NCI-H1930 (cell line): ENCODE measurements around the gene SLC16A4.
"Not testable (repeated sequence)": the region's sequence is repeated elsewhere in the genome, so short reads cannot be mapped to it uniquely, and the experiment has no call there.

Experiments used
- DNase-seq, 2 experiments: peaks; one replicate each; lab custom pipeline; 2025; lab: John Stamatoyannopoulos, UW

The SLC16A4 gene

DNA sequence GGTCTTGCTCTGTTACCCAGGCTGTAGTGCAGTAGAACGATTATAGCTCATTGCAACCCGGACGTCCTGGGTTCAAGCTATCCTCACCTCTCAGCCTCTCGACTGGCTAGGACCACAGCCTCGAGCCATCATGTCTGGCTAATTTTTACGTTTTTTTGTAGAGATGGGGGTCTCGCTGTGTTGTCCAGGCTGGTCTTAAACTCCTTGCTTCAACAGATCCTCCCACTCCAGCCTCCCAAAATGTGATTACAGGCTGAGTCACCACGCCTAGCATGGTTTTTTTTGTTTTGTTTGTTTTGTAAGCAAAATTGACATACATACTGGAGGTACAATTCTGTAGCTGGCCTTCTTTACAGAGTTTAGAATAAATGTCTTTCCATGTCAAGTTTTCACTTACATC lies 17.7 kb upstream of the SLC16A4 start:
- DNase-seq: no peak

DNA sequence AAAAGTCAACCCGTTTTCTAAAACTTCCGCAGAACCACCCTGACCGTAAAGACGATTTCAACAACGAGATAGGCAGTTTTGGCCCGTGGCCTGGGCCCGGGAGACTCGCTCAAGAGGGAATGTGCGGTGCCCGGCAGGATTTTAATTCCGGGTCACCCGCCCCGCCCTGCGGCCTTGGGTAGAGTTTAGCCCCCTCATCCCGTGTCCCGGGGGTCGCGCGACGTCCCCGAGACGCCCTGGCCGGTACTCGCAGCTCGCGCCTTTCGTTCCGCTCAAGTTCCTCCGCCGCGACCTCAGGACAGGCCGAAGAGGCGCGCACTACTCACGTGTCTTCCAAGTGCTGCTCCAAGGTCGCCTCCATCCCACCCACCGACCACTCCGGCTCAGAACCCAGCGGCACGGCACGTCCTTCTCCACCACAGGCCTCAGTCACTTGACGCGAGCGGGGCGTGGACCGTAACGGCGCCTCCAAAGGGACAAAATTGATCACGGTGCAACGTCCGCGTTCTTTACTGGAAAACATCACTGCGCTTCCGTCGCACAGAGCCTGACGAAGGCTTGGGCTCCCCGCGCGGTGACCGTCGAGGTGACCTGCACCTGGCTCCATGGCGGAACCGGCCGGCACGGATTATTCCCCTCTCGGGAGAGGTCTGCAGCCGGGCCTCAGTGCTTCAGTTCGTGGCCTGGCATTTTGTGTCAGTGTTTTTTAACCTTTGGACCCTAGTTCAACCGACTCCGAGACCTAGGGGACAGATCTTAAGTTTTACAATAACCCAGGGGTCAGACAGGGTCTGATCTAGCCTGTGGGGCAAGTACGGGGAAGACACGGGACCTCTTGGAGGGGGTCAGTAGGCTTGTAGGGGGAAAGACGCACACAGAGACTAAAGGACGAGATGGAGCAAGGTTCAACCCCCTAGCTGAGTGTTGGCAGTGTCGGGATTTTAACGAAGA lies 16.7 kb upstream of the SLC16A4 start, which contains the start of gene LAMTOR5:
Gene LAMTOR5, minus strand, starts transcription at position 435 of the 951 bp plus-strand sequence. Its CDS starts 74 bp downstream, at position 361.
- DNase-seq: peak; percentile 90

DNA sequence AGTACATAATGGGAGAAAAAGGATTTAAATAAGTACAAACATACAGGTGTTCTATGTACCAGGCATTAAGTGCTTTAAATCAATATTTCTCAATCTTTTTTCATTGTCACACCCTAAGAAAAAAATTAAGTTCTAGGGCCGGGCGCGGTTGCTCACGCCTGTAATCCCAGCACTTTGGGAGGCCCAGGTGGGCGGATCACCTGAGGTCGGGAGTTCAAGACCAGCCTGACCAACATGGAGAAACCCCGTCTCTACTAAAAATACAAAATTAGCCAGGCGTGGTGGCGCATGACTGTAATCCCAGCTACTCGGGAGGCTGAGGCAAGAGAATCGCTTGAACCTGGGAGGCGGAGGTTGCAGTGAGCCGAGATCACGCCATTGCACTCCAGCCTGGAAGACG lies 15.6 kb upstream of the SLC16A4 start:
- DNase-seq: not testable (repeated sequence)

DNA sequence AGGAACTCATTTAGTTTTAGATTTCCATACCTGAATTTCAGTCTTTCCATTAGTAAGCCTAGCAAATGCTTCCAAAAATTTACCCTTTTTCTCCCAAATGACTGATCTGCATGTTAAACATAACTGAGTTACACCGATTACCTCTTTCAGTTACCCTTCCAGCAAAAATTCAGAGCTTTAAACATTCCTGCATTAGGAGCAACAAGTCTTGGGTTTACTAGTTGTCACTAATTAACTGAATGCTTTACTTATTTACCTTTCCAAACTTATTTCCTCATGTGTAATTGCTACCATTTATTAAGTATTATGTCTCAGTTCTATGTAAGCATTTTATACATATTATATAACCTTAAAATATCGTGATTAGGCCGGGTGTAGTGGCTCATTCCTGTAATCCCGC lies 13.6 kb upstream of the SLC16A4 start:
- DNase-seq: no peak

DNA sequence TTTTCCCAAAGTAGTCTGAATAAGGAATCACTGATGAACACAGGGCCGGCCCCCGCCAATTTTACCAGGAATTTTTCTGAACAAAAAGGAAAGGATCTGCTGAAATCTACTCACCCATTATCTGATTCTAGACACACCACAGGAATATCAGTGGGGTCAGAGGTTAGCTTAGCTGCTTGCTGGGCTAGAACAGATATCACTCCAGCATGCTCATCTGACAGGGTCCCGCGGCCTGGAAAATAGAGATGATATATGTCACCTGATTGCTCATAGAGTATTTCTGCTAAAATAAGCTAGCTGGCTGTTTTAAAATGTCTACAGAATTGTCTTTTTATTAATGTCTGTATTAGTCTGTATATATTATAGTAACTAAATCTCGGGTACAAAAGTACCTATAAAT lies 13.0 kb upstream of the SLC16A4 start:
- no peak for DNase-seq

DNA sequence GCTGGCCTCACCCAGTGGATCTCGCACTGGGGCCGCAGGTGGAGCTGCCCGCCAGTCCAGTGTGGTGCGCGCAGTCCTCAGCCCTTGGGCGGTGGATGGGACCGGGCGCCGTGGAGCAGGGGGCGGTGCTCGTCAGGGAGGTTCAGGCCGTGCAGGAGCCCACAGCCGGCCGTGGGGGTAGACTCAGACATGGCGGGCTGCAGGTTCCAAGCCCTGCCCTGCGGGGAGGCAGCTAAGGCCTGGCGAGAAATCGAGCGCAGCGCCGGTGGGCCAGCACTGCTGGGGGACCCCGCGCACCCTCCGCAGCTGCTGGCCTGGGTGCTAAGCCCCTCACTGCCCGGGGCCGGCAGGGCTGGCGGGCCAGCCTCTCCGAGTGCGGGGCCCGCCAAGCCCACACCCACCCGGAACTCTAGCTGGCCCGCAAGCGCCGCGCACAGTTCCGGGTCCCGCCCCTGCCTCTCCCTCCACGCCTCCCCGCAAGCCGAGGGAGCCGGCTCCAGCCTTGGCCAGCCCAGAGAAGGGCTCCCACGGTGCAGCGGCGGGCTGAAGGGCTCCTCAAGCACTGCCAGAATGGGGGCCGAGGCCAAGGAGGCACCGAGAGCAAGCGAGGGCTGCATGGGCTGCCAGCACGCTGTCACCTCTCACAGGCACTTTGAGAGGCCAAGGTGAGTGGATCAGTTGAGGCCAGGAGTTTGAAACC lies 5.6 kb upstream of the SLC16A4 start:
- DNase-seq: not testable (repeated sequence)

DNA sequence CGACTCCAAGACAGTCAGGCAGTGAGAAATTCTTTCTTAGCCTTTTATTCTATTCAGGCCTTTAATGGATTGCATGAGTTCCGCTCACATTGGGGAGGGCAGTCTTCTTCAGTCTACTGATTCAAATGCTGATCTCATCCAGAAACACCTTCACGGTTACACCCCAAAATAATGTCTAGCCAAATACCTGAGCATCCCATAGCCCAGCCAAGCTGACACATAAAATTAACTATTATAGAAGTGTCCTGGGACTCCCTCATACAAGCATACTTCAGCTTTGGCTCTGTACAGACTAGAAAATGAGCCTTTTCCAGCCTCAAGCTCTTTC lies 3.6 kb upstream of the SLC16A4 start:
- no peak for DNase-seq

DNA sequence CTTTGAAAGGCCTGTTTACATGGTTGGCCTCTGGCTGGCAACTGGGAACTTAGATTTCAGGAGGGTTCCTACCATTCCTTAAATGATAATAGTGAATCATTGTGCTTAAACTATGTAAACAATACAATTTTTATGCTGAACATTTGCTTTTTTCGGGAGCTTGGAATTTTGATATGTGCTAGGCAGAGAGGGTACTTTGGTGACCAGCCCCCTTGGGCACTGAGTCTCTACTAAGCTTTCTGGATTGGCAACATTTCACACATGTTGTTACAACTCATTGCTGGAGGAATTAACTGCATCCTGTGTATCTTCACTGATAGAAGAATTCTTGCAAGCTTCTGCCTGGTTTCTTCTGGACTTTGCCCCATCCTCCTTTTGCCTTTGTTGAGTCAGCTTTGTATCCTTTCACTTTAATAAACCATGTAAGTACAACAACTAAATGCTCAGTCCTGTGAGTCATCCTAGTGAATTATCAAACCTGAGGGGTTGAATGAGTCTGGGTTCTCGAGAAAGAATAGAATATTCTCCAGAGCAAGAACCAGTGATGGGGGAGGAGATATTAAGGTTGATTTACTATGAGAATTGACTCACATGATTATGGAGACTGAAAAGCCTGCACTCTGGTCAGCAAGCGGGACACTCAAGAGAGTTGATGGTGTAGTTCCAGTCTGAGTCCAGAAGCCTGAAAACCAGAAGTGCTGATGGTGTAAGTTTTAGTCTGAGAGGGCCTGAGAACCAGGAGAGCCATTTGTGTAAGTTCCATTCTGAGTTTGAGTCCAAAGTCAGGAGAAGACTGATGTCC lies 3.1 kb upstream of the SLC16A4 start:
- no peak for DNase-seq

DNA sequence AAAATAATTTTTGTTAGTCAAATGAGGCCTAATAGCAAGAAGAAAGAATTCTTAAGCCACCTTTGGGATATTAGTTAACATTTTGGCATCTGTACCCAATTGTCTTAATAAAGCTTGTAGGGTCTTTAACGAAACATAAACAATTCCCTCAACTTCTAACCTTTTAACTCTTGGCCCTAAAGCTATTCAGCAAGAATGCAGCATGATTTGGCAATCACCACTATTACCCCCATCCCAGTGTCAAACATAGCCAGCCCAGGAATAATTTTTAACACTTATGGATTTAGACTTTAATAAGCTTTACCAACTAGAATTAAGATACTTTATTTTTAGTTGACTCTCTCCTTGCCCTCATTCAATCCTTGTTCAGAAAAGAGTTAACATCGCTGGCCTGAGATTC lies 2.5 kb upstream of the SLC16A4 start:
- DNase-seq: no peak

DNA sequence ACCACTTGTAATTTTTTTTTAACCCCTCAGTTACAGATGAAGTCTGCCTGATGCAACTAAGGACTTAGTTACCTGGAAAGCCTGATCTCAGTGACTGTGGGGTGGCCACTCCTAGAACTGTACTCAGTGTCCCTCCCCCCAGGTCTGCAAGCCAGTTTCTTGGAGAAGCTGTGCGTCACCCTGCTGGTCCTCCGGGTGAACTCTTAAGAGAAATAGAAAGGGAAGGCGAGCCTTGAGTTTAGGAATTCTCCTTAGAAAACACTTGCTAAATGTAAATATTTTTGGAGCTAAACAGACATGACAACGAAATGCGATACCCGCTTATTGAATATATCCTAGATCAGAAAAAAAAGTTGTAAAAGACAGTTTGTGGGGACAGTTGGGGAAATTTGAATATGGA lies 730 bp downstream of the SLC16A4 start:
- DNase-seq: no peak

DNA sequence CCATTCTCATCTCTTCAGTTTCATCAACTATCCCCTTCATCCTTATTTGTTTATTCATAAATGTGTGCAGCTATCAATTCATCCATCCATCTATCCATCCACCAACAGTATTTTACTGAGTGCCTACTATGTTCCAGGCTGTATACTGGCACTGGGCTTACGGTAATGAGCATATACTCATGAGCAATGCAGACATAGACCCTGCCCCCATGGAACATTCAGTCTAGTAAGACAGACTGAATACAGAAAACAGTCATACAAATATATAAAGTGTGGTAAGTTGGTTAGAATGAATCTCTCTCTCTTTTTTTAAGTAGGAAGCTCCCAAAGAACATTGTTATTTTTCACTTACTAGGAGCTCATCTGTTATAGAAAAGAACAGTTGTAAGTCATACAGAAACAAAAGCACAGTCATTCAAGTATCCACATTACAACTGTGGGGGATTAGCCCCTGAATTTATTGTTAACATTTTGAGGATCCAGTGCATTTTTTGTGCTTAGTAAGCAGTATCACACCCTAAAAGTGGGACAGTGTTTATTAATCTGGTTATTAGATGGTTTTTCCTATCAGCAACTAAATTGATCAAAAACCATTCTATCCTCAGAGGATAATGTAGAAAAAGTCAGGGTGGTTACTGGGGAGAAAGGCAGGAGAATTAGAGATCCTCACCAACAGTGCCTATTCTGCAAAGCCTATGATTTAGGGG lies 3.6 kb downstream of the SLC16A4 start:
- no peak for DNase-seq

DNA sequence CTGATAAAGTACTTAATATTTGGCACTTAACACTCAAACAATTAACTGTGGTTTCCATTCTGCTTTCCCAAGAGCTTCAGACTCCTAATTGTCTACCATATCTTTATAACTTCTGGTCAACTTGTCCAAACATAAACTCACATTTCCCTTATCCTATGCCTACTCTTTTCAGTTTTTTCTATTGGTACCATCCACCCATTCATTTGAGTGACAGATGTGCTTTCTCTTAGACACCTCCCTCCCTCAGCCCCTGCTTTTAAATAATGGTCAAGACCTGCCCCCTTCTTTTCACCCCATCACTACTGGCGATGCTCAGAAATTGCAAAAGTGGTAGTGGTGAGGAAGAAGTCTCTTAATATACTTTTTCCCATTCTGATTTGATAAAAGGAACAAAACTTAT lies 5.5 kb downstream of the SLC16A4 start:
- DNase-seq: no peak

DNA sequence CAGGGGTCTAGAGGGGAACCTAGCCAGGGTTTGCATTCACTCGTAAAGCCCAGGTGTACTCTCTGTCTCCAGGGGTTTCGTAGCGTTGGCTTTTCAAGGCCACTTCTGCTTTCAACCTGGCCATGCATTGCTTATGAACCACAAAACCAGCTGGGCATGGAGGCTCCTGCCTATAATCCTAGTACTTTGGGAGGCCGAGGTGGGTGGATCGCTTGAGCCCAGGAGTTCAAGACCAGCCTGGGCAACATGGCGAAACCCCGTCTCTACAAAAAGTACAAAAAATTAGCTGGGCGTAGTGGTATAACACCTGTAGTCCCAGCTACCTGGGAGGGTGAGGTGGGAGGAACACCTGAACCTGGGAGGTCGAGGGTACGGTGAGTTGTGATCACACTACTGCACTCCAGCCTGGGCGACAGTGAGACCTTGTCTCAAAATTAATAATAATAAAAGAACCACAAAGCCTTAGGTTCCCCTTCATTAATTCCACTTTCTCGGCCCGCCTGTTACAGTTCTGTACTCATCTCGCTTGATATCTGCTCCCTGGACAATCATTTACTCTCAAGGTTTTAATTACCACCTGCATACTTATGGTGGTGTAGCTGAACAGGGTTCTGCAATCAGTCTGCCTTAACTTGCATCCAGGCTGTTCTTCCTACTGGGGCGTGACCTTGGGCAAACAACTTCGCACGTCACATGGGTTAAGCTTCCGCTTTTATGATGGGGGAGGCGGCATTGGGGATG lies 6.1 kb downstream of the SLC16A4 start:
- no peak for DNase-seq

DNA sequence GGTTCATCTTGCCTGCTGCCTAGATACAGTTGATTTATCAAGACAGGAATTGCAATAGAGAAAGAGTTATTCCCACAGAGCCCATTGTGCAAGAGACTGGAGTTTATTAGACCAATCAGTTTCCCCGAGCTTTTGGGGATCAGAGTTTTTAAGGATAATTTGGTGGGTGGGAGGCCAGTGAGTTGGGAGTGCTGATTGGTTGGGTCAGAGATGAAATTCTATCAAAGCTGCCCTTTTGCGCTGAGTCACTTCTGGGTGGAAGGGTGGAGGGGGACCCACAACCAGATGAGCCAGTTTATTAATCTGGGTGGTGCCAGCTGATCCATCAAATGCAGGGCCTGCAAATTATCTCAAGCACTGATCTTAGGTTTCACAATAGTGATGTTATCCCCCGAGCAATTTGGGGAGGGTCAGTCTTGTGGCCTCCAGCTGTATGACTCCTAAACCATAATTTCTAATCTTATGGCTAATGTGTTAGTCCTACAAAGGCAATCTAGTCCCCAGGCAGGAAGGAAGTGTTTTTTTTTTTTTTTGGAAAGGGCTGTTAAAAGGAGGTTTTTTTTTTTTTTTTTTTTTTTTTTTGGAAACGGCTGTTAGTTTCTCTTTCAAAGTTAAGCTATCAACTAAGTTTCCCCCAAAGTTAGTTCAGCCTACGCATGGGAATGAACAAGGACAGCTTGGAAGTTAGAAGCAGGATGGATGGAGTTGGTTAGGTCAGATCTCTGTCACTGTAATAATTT lies 7.4 kb downstream of the SLC16A4 start:
- no peak for DNase-seq

DNA sequence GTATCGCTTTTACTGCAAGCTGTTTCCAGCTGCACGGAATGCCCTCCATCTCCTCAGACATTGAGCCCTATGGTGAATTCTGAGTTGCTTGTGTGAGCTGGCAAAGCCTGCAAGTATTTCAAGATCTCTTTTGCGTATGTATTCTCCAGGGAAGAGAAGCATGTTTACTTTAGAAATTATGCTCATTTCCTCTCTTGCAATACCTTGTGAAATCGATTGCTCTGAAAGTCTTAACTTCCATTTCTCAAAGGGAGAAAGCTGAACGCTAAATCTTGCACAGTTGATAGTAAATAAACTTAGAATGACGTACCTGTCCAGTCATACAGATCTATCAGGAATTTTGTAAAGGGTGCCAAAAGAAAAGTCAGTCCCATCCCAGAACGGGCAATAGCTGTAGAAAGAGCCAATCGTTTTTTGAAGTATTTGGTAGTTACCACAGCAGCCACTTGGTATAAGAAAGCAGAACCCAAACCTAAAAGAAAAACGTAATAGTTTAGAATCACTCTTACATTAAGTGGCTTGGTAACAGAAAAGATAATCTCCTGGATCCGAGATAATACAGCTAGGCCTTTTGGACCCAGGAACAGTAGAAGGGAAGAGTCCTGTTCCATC lies 10.0 kb downstream of the SLC16A4 start:
- no peak for DNase-seq

DNA sequence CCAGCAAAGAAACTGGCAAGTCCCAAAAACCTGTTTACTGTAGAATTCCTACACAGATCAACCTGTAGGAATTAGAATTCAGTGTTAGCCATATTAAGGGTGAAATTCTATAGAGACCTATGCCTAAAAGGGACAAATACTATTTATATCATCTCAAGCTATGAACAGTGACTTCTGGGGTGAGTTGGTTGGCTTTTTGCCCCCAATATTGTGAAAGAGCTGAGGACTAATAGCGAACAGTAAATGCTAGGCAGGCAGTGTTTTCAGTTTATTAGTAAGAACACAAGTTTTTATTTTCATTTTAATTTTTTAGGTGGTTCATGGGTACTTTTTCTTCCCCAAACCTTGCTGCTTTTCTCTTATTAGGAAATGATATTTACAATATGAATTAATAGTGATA lies 15.3 kb downstream of the SLC16A4 start:
- DNase-seq: no peak

DNA sequence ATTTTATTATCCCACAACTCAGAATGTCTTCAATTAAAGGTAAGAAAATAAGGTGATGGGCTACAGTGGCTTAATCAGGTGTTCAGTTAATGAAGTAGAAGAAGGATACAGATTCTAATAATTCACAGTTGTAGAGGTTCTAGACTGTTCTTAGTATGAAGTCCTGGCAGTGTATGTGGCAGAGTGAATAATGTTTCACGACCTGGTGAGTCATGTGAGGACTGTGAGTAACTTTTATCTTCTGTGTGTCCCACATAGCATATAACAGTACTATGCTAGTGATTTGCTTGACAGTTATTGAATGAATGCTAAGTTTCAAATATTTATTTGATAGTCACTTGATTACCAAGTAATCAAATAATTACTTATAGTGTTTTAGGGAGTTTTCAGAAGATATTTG lies 20.0 kb downstream of the SLC16A4 start:
- no peak for DNase-seq

DNA sequence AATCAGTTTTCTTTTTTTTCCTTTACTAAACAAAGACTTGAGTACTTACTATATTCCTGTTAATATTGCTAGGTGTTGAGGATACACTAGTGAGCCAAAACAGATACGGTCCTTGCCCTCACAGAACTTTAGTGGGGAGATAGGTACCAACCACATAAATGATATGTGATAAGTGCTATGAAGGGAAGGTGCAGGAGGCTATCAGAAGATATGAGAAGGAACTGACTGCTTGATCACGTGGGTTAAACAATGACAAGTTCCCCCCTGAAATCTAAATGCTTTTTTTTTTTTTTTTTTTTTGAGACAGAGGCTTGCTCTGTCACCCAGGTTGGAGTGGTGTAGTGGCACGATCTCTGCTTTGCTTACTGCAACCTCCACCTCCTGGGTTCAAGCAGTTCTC lies 26.6 kb downstream of the SLC16A4 start:
- DNase-seq: no peak

DNA sequence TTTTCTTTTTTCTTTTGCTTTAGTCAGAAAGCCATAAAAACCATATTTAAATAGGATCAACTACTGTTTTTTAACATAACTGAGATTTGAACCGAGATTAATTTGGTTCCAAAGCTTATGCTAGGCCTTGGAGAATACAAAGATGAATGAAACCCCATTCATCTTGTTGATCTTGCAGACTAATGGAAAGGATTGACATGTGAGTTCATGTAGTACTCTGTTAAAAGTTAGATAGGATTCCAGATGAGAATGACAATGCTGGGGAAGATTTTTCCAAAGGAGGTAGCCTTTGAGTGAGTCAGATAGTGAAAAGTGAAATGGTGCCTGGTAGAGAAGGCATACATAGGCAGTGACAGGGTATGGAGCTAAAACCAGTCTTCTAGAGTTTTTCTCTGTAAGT lies 29.0 kb downstream of the SLC16A4 start:
- no peak for DNase-seq

DNA sequence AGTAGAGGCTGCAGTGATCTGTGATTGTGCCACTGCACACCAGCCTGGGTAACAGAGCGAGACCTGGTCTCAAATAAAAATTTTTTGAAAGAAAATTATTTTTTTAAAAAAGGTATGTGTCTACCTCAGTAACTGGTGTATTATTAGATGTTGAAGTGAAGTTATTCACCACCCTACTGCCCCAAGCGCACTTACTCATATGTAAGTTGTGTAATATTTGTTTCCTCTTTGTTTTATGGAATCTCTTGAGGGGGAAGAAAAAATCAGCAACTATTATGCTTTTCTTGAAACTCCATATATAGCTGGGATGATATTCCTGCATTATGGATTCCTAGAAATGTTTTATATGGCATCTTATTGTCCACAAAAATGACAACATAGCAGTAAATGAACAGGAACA lies 30.4 kb downstream of the SLC16A4 start:
- no peak for DNase-seq
